Sigmoid colon (tissue), 4 donors: ENCODE results near the gene LYPD8.

Source experiments
- CTCF ChIP-seq, 4 experiments: fragments of 450-650 bp in 3 of 4; fragments of 200-600 bp in 1 of 4; IDR thresholded peaks; one replicate each; pipeline ENCODE4 v1.5.1; 2016 to 2019; ENCODE audit warnings: antibody characterized with exemption in 4 of 4, mild to moderate bottlenecking in 3 of 4, moderate library complexity in 2 of 4
- EP300 ChIP-seq, 4 donors: sonication (generic); formaldehyde crosslinking; IDR thresholded peaks; one replicate each; pipeline ENCODE4 v1.6.1; 2017; ENCODE audit warnings: antibody characterized with exemption in 4 of 4
- POLR2A ChIP-seq, 2 donors: fragments of 450-650 bp; IDR thresholded peaks; one replicate each; pipeline ENCODE4 v1.6.1; 2016; ENCODE audit warnings: antibody characterized with exemption in 2 of 2, mild to moderate bottlenecking in 2 of 2, moderate library complexity in 2 of 2
- POLR2AphosphoS5 ChIP-seq, 4 donors: sonication (generic); formaldehyde crosslinking; IDR thresholded peaks; one replicate each; pipeline ENCODE4 v1.6.1; 2017; ENCODE audit warnings: antibody characterized with exemption in 4 of 4

- TF ChIP-seq CTCF (IDR thresholded peaks at IDR 0.05) (no peak), POLR2AphosphoS5 (IDR thresholded peaks at IDR 0.05) (no peak), POLR2A (IDR thresholded peaks at IDR 0.05) (no peak), EP300 (IDR thresholded peaks at IDR 0.05) (no peak)
Measured at GRCh38 chr1:248804771-248805681, 49.5 kb upstream of the LYPD8 start.
